IMR-90 (cell line): ENCODE measurements around the gene GPR158. TPM values are rescaled to one million over a fixed set of nuclear protein-coding genes. Genes with fewer than 3 reads are reported as not detected.

ENCODE experiments used
- ATAC-seq: fragments of 200-7000 bp; cut with Tn5 transposase; 2 replicates; pipeline ENCODE4 v1.9.1; 2020; ENCODE audit warnings: low read depth, mild to moderate bottlenecking, moderate library complexity
- BruUV-seq: library from RNA; stranded (reverse); fragments of 400-500 nt; replicated peaks from 2 replicates; lab custom pipeline; 2021; lab: Mats Ljungman, UMichigan
- CTCF ChIA-PET: fragments of 300-600 bp; formaldehyde crosslinking; extraction: SDS; loops from one replicate; lab custom pipeline; 2021; ENCODE audit warnings: antibody characterized with exemption; lab: Yijun Ruan, JAX
- POLR2A ChIA-PET: fragments of 300-600 bp; sonication (Branson Sonifier 250); formaldehyde crosslinking; loops from one replicate; lab custom pipeline; 2022; ENCODE audit warnings: antibody characterized with exemption; ENCODE audit not compliant: unreplicated experiment; lab: Charles Lee
- DNase-seq: peaks from one replicate; pipeline ENCODE4 v3.0.0; 2013
- H2AFZ ChIP-seq: replicated peaks from 2 replicates; pipeline ENCODE3; 2013; ENCODE audit warnings: low read length, mild to moderate bottlenecking; ENCODE audit not compliant: poor library complexity
- H2AK5ac ChIP-seq: 2 replicates; pipeline ENCODE4 v1.6.1; 2013; ENCODE audit warnings: low read depth, low read length, inconsistent platforms
- H2AK9ac ChIP-seq: replicated peaks from 2 replicates; pipeline ENCODE3; 2013; ENCODE audit warnings: mild to moderate bottlenecking, low read depth, low read length, moderate library complexity; ENCODE audit not compliant: poor library complexity
- H2BK120ac ChIP-seq: 2 replicates; pipeline ENCODE4 v1.6.1; 2013; ENCODE audit warnings: low read depth, low read length, inconsistent platforms
- H2BK15ac ChIP-seq: 3 replicates; pipeline ENCODE4 v1.6.1; 2013; ENCODE audit warnings: low read depth, low read length, inconsistent platforms
- H2BK20ac ChIP-seq: 2 replicates; pipeline ENCODE4 v1.6.1; 2013; ENCODE audit warnings: low read depth, mild to moderate bottlenecking, inconsistent platforms, low read length, moderate library complexity
- H2BK5ac ChIP-seq: 2 replicates; pipeline ENCODE4 v1.6.1; 2013; ENCODE audit warnings: mild to moderate bottlenecking, low read depth, low read length, inconsistent platforms; ENCODE audit not compliant: poor library complexity, severe bottlenecking
- H3K14ac ChIP-seq: replicated peaks from 2 replicates; pipeline ENCODE4 v1.6.1; 2013; ENCODE audit warnings: low read depth, low read length, inconsistent platforms
- H3K18ac ChIP-seq: 2 replicates; pipeline ENCODE4 v1.6.1; 2013; ENCODE audit warnings: low read depth, low read length, control low read depth
- H3K23ac ChIP-seq: 2 replicates; pipeline ENCODE4 v1.6.1; 2013; ENCODE audit warnings: low read depth, low read length, inconsistent platforms
- H3K27ac ChIP-seq: 2 replicates; pipeline ENCODE4 v1.5.1; 2013; ENCODE audit warnings: mild to moderate bottlenecking, control low read depth, low read length; ENCODE audit not compliant: insufficient read depth
- H3K27me3 ChIP-seq: 2 replicates; pipeline ENCODE4 v1.6.1; 2013; ENCODE audit warnings: low read length; ENCODE audit not compliant: control insufficient read depth, insufficient read depth
- H3K36me3 ChIP-seq: 2 replicates; pipeline ENCODE4 v1.6.1; 2013; ENCODE audit warnings: low read length, mixed read lengths; ENCODE audit not compliant: control insufficient read depth, insufficient read depth
- H3K4ac ChIP-seq: 2 replicates; pipeline ENCODE4 v1.6.1; 2013; ENCODE audit warnings: low read depth, low read length, inconsistent platforms
- H3K4me1 ChIP-seq: 2 replicates; pipeline ENCODE4 v1.6.1; 2013; ENCODE audit warnings: low read length, mixed read lengths; ENCODE audit not compliant: control insufficient read depth, insufficient read depth
- H3K4me2 ChIP-seq: 2 replicates; pipeline ENCODE4 v1.6.1; 2013; ENCODE audit warnings: low read depth, mild to moderate bottlenecking, control low read depth, low read length, moderate library complexity
- H3K4me3 ChIP-seq: 2 replicates; pipeline ENCODE4 v1.5.1; 2013; ENCODE audit warnings: low read depth, mild to moderate bottlenecking, control low read depth, low read length, moderate library complexity; ENCODE audit not compliant: insufficient read depth
- H3K56ac ChIP-seq: 2 replicates; pipeline ENCODE4 v1.6.1; 2013; ENCODE audit warnings: low read length, inconsistent platforms; ENCODE audit not compliant: insufficient read depth; ENCODE audit errors: extremely low read depth
- H3K79me1 ChIP-seq, 2 experiments: 2 replicates each; pipeline ENCODE4 v1.6.1; 2013; ENCODE audit warnings: low read length in 2 of 2, inconsistent platforms in 1 of 2, low read depth in 1 of 2
- H3K9ac ChIP-seq: 2 replicates; pipeline ENCODE4 v1.6.1; 2013; ENCODE audit warnings: low read depth, low read length, control low read depth
- H3K9me1 ChIP-seq: 2 replicates; pipeline ENCODE4 v1.6.1; 2013; ENCODE audit warnings: low read length, inconsistent platforms; ENCODE audit not compliant: insufficient read depth
- H3K9me3 ChIP-seq: 2 replicates; pipeline ENCODE4 v1.6.1; 2013; ENCODE audit warnings: low read length; ENCODE audit not compliant: control insufficient read depth, insufficient read depth
- H4K20me1 ChIP-seq: 2 replicates; pipeline ENCODE4 v1.6.1; 2013; ENCODE audit warnings: low read length, inconsistent platforms; ENCODE audit not compliant: insufficient read depth
- H4K5ac ChIP-seq: 2 replicates; pipeline ENCODE4 v1.6.1; 2013; ENCODE audit warnings: mild to moderate bottlenecking, low read depth, low read length, control low read depth
- H4K8ac ChIP-seq, 2 experiments: 2 replicates each; pipeline ENCODE4 v1.6.1; 2013; ENCODE audit warnings: low read depth in 2 of 2, low read length in 2 of 2, control low read depth in 1 of 2, inconsistent platforms in 1 of 2
- H4K91ac ChIP-seq: 2 replicates; pipeline ENCODE4 v1.6.1; 2013; ENCODE audit warnings: low read depth, low read length, inconsistent platforms; ENCODE audit not compliant: insufficient read depth
- BHLHE40 ChIP-seq: fragments of 150-350 bp; IDR thresholded peaks from 2 replicates; pipeline ENCODE4 v1.6.1; 2016; ENCODE audit warnings: mild to moderate bottlenecking, low read depth, low read length
- CEBPB ChIP-seq: IDR thresholded peaks from 2 replicates; pipeline ENCODE4 v1.6.1; 2012; ENCODE audit warnings: low read depth, low read length, improper control_type of control experiment
- FOS ChIP-seq: fragments of 150-350 bp; IDR thresholded peaks from 2 replicates; pipeline ENCODE4 v1.6.1; 2016; ENCODE audit warnings: low read depth, low read length
- MAFK ChIP-seq: IDR thresholded peaks from 2 replicates; pipeline ENCODE4 v1.6.1; 2012; ENCODE audit warnings: low read depth, low read length, improper control_type of control experiment
- MAZ ChIP-seq: IDR thresholded peaks from 2 replicates; pipeline ENCODE4 v1.6.1; 2012; ENCODE audit warnings: low read depth, mild to moderate bottlenecking, low read length, improper control_type of control experiment, moderate library complexity, borderline replicate concordance
- MXI1 ChIP-seq: IDR thresholded peaks from 2 replicates; pipeline ENCODE4 v1.6.1; 2012; ENCODE audit warnings: low read depth, mild to moderate bottlenecking, low read length, moderate library complexity, borderline replicate concordance
- NFE2L2 ChIP-seq: fragments of 150-350 bp; IDR thresholded peaks from 2 replicates; pipeline ENCODE4 v1.6.1; 2016; ENCODE audit warnings: low read depth, mild to moderate bottlenecking, low read length
- POLR2A ChIP-seq: IDR thresholded peaks from 2 replicates; pipeline ENCODE4 v1.6.1; 2012; ENCODE audit warnings: mild to moderate bottlenecking, low read depth, low read length
- RFX5 ChIP-seq: IDR thresholded peaks from 2 replicates; pipeline ENCODE4 v1.8.0; 2012; ENCODE audit warnings: low read depth, mild to moderate bottlenecking, low read length, moderate library complexity
- SMC3 ChIP-seq: fragments of 150-350 bp; IDR thresholded peaks from 2 replicates; pipeline ENCODE4 v1.6.1; 2016; ENCODE audit warnings: low read depth, mild to moderate bottlenecking, antibody characterized with exemption, low read length, moderate library complexity
- WGBS, 2 experiments: methylation state at CpG; one replicate each; pipeline versions ENCODE4 v1.1.5 to v1.1.7; 2013; ENCODE audit warnings: missing lambda C conversion rate in 2 of 2; ENCODE audit not compliant: insufficient read length in 1 of 2; ENCODE audit errors: extremely low coverage in 2 of 2; 5-methylcytosine and 5-hydroxymethylcytosine counted together
- dilution Hi-C: fragments of 300-500 bp; cut with HindIII; formaldehyde crosslinking; loops from one replicate; pipeline ENCODE4 v1.14.3; 2018; ENCODE audit warnings: low sequenced_read_pairs; ENCODE audit not compliant: unreplicated experiment
- in situ Hi-C: fragments of 300-500 bp; cut with MboI; formaldehyde crosslinking; loops from 3 replicates; pipeline ENCODE4 v1.14.3; 2019; ENCODE audit warnings: low sequenced_read_pairs, inconsistent platforms, mixed read lengths
- intact Hi-C: fragments of 100-400 bp; cut with micrococcal nuclease; formaldehyde crosslinking; loops from 2 replicates; pipeline ENCODE4 v1.10.0; 2022
- polyA plus RNA-seq, 3 experiments: library from polyadenylated mRNA; depleted of rRNA; stranded (reverse); fragments of >200 nt; gene quantifications; 2 replicates each; pipeline ENCODE4 v1.2.3, GENCODE V29; 2012; ENCODE audit warnings: low replicate concordance in 1 of 3
- total RNA-seq: library from RNA; depleted of rRNA; stranded (reverse); fragments of >200 nt; gene quantifications from 2 replicates; pipeline ENCODE4 v1.2.3, GENCODE V29; 2012

GPR158 gene
- total and polyA plus RNA-seq, 2 of the 4 experiments (the other 2 are of a cell fraction): not detected

DNA sequence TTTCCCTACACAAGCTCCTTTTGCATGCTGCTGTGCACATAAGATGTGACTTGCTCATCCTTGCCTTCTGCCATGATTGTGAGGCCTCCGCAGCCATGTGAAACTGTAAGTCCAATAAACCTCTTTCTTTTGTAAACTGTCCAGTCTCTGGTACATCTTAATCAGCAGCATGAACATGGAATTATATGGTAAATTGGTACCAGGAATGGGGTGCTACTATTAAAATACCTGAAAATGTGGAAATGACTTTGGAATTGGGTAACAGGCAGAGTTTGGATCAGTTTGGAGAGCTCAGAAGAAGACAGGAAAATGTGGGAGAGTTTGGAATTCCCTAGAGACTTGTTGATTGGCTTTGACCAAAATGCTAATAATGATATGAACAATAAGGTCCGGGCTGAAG, 181.8 kb downstream of the GPR158 start:
- H2BK5ac ChIP-seq: no peak overlapping the region
- ChIA-PET POLR2A (no interaction called here), CTCF (no interaction called here)
- H3K79me1 ChIP-seq: no peaks in the 10 kb centered on the region
- no peak overlapping the region for H2AFZ ChIP-seq
- no peak overlapping the region for H2BK20ac ChIP-seq
- no peak overlapping the region for H2AK5ac ChIP-seq
- no peak overlapping the region for H4K91ac ChIP-seq
- H3K56ac ChIP-seq: no peak overlapping the region
- no peak for TF ChIP-seq CEBPB
- no peak for TF ChIP-seq FOS
- no peak for TF ChIP-seq POLR2A
- TF ChIP-seq BHLHE40: no peak
- TF ChIP-seq MAZ: no peak
- TF ChIP-seq MXI1: no peak
- no peak for TF ChIP-seq NFE2L2
- no peak for TF ChIP-seq MAFK
- TF ChIP-seq SMC3: no peak
- TF ChIP-seq RFX5: no peak
- no peaks in the 10 kb centered on the region for H3K27me3 ChIP-seq
- BruUV-seq: no TSS peak
- no peak overlapping the region for H2AK9ac ChIP-seq
- no peaks in the 10 kb centered on the region for H3K36me3 ChIP-seq
- no peak overlapping the region for H3K9ac ChIP-seq
- in situ Hi-C loops: no loop called here
- DNase-seq: no peak
- no peak overlapping the region for H2BK15ac ChIP-seq
- no peak overlapping the region for H3K4me3 ChIP-seq
- no peaks in the 10 kb centered on the region for H3K9me1 ChIP-seq
- H3K18ac ChIP-seq: no peak overlapping the region
- H3K23ac ChIP-seq: no peak overlapping the region
- dilution Hi-C loops: no loop called here
- H4K8ac ChIP-seq: no peak overlapping the region
- no peak overlapping the region for H2BK120ac ChIP-seq
- H4K5ac ChIP-seq: no peak overlapping the region
- no peak overlapping the region for H3K27ac ChIP-seq
- 67% methylated on average over 1 of the region's 2 CpGs; no CpG with 5 or more reads in 1 of the 2 experiments for WGBS, 2 experiments
- no peaks in the 10 kb centered on the region for H3K4me1 ChIP-seq
- peaks cover 7% of the 10 kb centered on the region; the same call in 1 of the 2 replicates for H3K9me3 ChIP-seq
- no peak for ATAC-seq
- no peaks in the 10 kb centered on the region for H4K20me1 ChIP-seq
- H3K14ac ChIP-seq: no peak overlapping the region
- H3K4me2 ChIP-seq: no peak overlapping the region
- no peak overlapping the region for H3K4ac ChIP-seq
- intact Hi-C loops: no loop called here
